GM04503 (cell line): ENCODE results near the gene FAM131B.
"Not testable (repeated sequence)": the region's sequence is repeated elsewhere in the genome, so short reads cannot be mapped to it uniquely, and the experiment has no call there.

Experiments used
- DNase-seq: peaks from one replicate; pipeline ENCODE4 v3.0.0-alpha.2; 2012; ENCODE audit warnings: low read depth

FAM131B gene

GRCh38 chr7:143362131-143363015, at the start of gene FAM131B:
Gene FAM131B (minus strand): TSS chr7:143362713. CDS start chr7:143362603, 110 bp downstream.
- DNase-seq: no peak

GRCh38 chr7:143411976-143412708, 49.6 kb upstream of the FAM131B start:
- no peak for DNase-seq

GRCh38 chr7:143410521-143411004, 48.0 kb upstream of the FAM131B start:
- no peak for DNase-seq

GRCh38 chr7:143408686-143409561, 46.4 kb upstream of the FAM131B start, which contains the start of gene EPHA1:
Gene EPHA1 (minus strand): TSS chr7:143408856. CDS start chr7:143408805, 51 bp downstream.
- DNase-seq: no peak

GRCh38 chr7:143408252-143408685, 45.8 kb upstream of the FAM131B start:
- DNase-seq: no peak

- DNase-seq: no peak
Observed at GRCh38 chr7:143407287-143408251, 45.1 kb upstream of the FAM131B start.

- DNase-seq: no peak
Observed at GRCh38 chr7:143406002-143406357, 43.5 kb upstream of the FAM131B start.

GRCh38 chr7:143405173-143406001, 42.9 kb upstream of the FAM131B start:
- DNase-seq: no peak

GRCh38 chr7:143402233-143402632, 39.7 kb upstream of the FAM131B start:
- not testable (repeated sequence) for DNase-seq

- DNase-seq: no peak
Observed at GRCh38 chr7:143401265-143401664, 38.8 kb upstream of the FAM131B start.

- DNase-seq: no peak
Observed at GRCh38 chr7:143399642-143400041, 37.1 kb upstream of the FAM131B start.

- no peak for DNase-seq
Observed at GRCh38 chr7:143399151-143399550, 36.6 kb upstream of the FAM131B start.

GRCh38 chr7:143398616-143399015, 36.1 kb upstream of the FAM131B start:
- no peak for DNase-seq

- no peak for DNase-seq
Observed at GRCh38 chr7:143397710-143398530, 35.4 kb upstream of the FAM131B start.

- DNase-seq: no peak
Observed at GRCh38 chr7:143396625-143397556, 34.4 kb upstream of the FAM131B start.

- DNase-seq: no peak
Observed at GRCh38 chr7:143396182-143396581, 33.7 kb upstream of the FAM131B start.
